COLO668 (cell line): ENCODE results near the gene UBE2D2.

ENCODE experiments used
- DNase-seq: peaks from one replicate; lab custom pipeline; 2025; ENCODE audit not compliant: unreplicated experiment; lab: John Stamatoyannopoulos, UW

Gene UBE2D2

DNA sequence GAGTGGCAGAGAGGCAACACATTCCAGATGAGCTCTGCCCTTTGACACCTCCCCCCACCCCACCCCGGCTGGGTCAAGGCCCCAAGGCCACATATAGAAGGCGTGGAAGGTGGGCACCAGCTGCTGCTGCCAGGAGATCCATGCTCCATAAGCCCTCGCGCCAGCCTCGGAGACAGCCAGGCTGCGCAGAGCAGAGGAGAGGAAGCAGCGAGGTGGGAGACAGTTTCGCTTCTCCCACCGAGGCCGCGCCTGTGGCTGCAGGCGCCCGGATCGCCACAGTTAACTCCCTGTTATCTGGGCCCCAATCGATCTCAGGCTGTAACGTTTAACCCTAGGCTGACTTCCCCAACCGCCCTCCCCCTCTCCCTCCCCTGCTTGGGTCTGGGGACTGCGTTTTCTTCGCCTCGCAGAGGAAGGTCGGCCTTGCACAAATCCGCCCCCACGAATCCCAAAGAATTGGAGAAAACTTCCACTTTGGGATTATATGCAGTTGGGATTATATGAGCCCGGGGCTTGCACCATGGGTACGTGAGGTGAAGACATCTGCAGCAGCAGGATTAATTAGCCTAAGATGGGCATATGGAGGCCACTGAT is 85.9 kb downstream of the UBE2D2 start:
- no peak for DNase-seq

DNA sequence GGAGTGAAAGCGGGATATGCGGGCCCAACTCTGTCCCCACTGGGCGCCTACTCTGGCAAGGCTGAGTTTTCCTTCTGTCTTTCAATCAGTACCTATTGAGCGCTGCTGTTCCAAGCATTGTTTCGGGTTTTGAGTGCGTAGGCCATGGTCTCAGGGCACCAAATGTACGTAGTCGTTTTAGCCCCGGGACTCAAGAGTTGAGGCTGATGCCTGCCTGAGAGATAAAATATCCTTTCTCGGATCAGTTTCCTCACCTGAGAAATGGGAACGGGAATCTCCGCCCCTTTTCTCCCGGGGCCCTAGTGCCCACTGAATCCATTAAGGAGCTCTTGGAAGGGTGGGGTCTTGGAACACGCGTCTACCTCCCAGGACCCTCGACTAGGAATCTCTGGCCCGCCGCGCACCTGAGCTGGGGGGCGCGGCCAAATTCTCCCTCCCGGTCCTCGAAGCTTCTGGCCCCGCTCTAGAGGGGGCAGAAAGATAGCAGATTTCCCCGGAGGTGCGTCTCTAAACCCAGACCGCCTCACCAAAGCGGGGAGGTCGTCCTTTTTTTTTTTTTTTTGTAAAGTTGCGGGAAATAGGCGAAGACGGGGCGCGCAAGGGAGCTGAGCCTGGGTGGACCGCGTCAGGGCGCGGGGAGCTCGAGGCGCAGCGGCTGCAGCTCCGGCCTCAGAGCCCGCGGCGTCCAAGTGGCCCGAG is 86.5 kb downstream of the UBE2D2 start:
- DNase-seq = no peak

DNA sequence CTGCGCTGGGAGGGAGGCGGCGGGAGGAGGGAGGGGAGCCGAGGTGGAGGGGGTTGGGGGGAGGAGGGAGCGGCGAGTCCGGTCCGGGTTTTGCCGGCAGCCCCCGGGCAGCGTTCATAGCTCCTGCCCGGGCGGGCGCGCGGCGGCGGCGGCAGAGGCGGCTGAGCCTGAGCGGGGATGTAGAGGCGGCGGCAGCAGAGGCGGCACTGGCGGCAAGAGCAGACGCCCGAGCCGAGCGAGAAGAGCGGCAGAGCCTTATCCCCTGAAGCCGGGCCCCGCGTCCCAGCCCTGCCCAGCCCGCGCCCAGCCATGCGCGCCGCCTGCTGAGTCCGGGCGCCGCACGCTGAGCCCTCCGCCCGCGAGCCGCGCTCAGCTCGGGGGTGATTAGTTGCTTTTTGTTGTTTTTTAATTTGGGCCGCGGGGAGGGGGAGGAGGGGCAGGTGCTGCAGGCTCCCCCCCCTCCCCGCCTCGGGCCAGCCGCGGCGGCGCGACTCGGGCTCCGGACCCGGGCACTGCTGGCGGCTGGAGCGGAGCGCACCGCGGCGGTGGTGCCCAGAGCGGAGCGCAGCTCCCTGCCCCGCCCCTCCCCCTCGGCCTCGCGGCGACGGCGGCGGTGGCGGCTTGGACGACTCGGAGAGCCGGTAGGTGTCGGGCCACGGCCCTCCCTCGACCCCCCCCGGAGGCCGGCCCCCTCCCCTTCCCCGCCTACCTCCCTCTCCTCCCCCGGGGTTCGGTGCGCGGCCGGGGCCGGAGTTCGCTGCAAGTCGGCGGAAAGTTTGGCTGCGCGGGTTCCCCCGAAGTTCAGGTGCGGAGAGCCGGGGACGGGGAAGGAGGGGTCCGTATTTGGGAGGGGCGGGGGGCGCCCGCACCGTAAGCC is 87.3 kb downstream of the UBE2D2 start, which contains the start of gene CXXC5:
Gene CXXC5 (plus strand): TSS at position 145 of the 877 bp plus-strand sequence. CDS start 32,175 bp downstream, outside the sequence.
- DNase-seq = peak; percentile 78

DNA sequence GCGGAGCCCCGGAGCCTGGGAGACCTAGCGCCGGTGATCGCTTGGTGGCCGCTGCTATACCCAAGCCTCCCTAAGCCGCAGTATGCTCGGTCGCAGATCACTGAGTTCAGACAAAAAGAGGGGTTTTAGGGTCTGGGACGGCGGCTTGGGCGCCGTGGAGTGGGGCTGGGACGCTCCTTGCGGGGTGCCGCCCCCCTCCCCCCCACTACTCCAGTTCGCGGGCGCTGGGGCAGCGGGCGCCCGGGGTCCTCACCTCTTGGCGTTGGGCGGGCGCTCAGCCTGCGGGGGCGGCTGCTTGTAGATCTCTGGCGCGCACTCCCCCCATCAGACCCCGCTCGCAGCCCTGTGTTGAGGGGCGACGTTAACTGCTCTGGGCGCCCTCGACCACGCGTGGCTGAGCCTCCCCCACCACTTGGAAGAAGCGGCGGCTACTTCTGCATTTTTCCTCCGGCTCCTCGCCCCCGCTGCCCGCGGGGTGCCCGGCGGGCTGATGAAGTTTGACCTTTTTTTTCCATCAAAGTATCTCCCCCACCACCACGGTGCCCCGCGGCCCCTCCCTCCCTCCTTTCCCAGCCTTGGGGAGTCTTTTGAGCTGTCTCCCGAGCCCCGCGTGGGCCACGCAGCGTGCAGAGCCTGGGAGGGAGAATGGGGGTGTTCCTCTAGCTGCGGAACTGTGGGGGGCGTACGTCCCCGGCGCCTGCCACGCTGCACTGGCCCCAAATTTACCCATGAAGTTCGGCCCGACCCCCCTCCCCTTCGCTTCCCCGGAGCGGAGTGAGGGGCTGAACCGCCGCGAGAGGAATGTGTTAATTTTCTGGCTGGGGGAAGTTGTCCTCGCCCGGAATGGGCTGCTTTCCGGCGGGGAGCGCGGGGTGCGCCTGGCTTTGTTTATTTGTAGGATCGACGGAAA is 88.2 kb downstream of the UBE2D2 start:
- peak; percentile 38 for DNase-seq

DNA sequence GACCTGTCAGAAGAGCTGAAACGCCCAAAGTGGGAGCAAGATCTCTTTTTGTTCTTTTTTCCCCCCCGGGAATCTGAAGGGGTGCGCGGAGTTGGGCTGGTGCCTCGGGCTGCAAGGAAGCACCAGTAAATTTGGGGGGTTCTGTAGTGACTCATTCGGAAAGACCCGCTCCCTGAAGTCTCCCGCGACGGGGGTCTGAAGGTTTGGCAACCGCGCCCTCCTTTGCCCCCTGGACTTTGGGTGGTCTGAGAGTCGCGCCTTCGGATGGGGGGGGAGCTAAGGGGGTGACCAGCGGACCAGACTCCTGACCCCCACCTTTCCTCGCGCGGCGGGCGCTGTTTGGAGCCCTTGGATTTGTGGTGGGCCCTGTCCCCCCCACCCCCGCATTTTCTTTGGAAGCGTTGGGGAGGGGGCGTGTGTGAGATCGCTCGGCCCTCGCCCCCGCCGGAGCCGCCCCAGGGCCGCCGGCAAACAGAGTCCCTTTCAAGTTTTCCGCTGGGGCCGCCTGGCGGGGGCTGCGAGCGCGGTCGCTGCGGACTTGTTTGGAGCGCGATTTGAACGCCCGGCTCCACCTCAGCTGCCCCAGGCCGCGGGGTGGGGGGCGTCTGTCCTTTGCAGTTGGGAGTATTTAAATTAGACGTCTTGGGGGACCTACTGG is 89.0 kb downstream of the UBE2D2 start:
- DNase-seq = peak; percentile 35

DNA sequence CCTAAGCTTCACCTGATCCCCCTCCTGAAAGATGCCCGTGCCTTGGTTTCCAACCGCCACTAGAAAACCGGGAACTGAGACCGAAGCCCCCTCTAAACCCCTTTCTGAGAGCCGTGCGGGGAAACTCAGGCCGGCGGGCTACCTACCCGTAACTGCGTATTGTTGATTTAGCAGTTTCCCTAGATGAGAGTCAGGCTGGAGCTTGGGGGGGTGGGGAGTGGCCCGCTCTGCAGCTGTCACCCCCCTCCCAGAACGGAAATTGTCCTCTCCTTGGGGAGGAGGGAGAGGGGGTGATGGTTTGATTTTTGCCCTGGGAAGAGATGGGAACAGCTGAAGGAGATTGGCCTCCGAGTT is 89.5 kb downstream of the UBE2D2 start:
- peak; percentile 29 for DNase-seq

DNA sequence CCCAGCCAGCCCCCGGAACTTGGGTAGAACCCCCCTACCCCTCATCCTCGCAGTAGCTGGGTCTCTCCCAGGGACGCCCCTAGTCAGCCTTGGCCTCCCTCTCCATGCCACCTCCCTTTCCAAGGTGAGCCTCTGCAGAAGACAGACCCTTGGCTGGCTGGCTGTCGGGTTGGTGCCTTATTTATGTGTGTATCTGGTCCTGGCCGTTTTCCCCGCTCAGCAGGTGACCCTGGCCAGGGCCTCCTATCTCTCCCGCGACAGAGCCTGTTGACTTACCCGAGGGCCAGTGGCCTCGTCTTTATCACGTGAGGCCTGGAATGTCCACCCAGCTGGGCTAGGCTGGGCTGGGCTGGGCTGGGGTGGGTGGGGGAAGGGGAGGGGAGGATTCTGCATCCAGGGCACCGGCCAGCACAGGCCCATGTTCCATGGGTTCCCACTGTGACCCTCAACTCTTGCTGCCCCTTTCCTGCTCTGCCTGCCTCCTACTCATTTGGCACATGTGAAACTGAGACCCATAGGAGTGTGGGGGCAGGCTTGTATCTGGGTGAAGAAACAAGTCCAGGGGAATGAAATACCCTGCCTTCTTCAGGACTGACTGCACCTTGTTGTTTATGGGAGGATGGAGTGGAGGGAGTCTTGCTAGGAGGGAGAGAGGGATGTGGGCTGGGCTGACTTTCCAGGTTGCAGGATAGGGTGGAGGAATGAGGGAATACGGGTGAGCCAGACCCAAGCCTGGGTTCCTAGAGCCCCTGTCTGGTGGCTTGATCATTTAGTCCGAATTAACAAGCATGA is 90.1 kb downstream of the UBE2D2 start:
- peak; percentile 30 for DNase-seq

DNA sequence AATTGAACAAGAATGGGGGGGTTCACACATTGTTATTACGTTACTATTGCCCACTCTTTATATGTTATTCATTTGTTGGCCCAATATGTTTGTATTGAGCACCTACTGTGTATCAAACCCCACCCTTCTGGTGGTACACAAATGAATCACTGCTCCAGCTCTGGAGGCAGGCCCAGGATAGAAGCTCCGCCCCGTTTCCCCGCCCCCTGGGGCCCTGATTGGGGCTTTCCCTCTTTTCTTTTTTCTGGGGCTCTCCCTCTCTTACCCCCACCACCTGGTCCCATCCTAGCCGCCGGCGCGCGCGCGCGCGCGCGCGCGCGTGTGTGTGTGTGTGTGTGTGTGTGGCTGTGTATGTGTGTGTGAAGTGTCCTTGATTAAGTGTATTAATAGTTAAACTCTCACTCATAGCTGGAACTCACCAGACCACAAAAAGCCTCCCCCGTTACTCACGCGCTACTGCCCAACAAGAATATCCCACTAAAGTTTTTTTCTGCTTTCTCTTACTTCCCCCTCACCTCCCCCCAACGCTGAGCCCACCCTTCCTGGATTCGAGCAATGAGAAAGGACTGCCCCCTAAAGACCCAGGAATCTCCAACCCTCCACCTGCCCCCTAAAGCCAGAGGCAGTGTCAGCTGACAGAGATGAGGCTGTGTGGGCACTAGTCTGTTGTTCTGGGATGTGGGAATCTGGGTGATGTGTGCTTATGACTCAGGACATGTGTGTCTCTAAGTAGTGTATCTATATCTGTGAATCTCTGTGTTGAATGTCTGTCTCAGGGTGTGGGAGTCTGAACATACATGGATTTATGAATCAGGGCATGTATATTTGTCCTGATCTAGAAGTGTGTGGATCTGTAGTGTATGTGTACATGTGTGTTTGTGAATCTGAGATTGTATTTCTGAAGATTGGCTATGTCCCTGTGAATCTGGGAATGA is 91.0 kb downstream of the UBE2D2 start:
- peak; percentile 67 for DNase-seq

DNA sequence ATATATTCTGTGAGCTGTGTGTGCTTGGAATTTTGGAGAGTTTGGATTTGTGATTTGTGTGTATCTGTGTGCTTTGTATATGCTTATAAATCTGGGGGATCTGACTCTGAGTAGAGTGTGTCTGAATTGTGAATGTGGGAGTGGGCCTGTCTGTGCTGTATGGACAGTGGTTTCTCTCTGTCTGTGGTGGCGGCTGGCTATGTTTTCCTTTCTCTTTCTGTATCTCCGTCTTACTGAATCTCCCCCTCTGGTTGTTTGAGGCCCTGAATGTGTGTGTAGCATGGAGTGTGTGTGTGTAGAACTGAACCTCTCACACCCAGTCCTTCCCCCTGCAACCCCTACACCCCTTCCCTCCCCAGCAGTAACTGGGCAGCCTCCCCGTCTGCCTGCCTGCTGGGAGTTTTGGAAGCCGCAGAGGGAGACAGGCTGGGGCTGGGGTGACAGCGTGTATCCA is 91.7 kb downstream of the UBE2D2 start:
- no peak for DNase-seq

DNA sequence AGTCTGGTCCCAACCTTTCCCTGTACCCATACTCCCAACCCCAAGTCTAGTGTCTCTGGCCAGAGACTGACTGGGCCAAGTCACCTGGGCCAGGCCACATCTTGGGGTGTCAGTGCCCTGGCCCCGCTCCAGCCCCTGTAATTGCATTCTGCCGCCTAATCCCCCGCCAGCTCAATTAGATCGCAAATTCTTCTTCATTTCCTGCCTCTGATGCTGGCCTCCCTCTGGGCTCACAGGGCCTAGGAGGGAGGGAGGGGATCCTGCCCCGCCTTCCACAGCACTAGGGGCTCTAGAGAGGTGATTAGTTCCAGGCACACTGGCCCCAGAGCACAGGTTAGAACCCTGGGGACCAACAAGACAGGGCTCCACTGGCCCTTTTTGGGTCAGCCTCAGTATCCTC is 92.5 kb downstream of the UBE2D2 start:
- no peak for DNase-seq

DNA sequence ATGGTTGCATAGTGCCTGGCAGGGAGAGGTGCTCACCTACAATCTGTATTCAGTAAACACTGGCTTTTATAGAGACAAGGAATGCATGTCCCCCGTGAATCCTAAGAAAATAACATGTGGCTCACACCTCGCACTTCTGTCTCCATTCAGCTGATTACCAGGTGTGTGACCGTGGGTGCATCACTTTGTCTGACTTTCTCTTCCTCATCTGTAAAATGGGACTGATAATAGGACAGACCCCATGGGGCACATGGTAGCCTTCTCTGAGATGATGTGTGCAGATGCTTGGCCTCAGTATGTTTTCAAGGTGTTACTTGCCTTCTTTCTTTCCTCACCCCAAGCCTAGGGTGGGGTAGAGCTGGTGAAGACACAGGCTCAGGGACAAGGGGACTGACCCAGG is 93.3 kb downstream of the UBE2D2 start:
- no peak for DNase-seq

DNA sequence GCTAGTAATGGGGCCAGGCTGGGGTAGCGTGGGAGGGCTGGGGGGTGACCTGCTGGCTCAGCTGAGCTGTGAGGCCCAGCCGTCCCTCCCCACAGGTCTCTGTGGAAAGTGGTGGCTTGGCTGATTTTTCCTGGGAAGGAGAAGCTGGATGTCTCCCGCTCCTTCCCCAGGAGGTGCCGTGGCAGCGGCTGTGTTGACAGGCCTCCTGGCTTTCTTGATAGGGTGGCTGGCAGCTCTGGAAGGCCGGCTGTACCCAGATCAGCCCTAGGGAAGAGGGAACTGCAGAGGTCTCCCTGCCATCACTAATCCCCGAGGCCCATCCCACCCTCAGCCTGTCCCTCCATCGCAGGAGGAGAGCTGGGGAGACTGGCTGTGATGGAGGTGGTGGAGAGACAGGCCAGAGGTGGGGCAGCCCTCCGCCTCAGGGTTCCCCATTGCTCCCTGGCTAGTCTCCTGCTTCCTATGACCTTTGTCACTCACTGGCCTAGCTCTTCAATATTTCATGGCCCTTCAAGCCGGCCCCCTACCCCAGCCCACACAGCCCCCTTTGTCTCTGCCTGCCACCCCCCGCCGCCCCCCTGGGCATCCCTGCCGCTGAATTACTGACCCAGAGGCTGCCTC is 93.8 kb downstream of the UBE2D2 start:
- DNase-seq = no peak

DNA sequence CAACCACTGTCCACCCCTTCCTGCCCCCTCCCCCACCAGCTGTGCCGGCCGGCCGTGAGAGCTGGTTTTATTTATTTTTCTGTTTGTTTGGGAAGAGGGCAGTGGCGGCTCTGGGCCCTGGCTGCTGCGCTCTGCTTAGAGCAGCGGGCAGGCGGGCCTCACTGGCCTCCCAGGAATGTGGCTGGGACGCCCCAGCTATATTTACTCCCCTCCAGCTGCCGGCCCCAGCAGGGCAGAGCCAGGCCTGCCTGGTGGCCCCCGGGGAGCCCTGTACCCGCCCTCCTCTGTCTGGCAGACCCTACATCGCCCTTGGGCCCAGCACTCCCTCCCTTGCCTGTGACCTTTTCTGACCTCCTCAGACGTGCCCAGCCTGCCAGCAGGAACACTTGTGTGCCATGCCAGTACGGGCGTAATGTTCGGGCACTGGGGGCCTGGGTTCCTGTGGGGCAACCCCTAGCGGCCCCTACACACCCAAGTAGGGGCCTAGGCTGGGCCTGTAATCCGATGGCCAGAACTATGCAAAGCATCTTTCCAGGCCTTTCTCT is 94.7 kb downstream of the UBE2D2 start:
- peak; percentile 46 for DNase-seq

DNA sequence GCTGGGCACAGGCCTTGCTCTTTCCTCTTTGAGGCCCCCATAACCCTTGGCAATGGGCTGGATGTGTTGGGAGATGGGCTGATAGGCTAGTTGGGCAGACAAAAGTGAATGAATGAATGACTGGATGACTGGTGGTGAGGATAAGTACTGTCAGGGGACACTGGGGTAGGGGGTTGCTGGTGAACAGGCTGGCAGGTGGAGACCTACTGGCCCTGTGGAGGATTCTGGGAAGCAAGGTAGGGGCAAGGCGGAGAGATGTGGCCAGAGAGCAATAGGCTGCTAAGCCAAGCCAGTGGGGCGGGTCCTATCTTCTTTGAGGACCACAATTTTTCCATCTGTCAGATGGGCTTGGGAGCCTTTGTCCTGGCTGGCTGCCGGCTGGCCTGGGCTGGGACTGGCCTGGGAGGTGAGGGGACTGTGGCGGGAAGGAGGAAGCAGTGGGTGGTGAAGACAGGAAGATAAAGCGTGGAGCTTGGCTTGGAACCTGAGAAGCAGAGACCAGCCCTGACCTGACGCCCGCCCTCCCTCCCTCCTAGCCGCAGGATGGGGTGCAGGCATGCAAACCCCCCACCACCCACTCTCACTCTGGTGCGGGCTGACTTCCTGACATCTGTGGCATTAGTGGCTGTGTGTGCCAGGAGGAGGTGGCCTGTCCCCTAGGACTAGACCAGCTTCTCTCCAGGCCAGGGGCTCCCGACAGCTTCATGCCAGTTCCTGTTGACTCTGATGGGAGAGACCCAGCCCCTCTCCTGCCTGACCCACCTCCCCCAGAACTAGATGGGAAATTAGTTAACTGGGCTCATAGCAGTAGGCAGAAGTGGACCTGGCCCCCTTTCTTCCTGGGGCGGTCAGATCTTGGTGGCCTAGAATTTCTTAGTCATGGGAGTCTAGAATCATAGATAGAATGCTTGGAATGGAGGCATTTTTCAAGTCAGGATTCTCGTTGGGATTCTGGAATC is 96.5 kb downstream of the UBE2D2 start:
- no peak for DNase-seq

DNA sequence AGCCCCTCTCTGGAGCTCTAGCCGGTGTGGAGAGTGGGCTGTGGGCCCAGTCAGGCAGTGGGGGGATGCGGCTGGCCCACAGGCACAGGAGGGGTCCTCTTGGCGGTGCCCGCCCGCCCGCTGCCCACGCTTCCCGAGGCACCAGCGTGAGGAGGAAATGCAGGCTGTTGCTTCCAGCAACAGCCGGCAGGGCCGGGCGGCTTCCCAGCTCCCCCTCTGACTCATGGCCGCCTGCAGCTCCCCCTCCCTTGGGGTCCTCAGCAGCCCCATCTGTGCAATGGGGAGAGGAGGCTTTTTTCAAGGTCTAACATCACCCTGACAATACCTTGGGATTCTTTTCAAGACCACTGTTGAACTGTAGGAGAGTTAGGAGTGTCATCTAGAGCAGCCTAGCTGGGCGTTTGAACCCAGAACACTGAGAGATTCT is 97.4 kb downstream of the UBE2D2 start:
- no peak for DNase-seq

DNA sequence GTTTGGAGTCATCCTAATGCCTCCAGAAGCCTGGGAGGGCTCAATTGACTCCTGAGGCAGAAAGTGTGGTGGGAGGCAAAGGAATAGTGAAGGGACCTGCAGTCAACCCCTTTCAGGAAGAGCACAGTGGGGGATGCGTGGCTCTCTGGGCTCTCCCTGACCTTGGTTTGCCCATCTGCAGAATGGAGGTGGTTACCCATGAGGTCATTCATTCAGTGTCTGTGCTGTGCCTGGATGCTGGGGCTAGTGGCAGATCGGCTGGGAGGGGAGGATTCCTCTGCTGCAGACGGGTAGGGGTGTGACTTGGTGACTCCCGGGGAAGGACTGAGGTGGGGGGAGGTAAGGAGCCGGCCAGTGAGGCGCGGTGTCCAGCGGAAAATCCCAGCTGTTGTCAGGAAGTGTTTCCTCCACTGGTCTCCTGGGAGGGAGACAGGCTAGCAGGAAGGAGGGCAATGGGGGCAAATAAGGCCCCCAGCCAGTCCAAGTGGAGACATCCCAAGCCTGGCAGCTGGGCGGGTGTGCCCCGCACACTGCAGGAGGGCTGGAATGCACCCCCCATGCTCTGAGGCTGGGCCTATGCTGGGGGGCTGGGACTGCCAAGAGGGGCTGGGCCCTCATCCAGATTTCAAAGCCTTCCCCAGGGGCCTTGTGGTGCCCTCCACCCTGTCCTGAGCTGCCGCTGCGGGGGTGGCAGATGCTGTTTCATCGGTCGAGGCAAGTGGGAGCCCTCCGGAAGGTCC is 98.0 kb downstream of the UBE2D2 start:
- DNase-seq = peak; percentile 18
